Stimulated activated CD8-positive, alpha-beta memory T cell treated with anti-CD3 and anti-CD28 coated beads, Interleukin-4, amount 100 ng/mL, for 24 hours (primary cell): ENCODE data around the gene MMP24.

Experiments
- DNase-seq: peaks from one replicate; pipeline ENCODE4 v3.0.0-alpha.2; 2020; ENCODE audit warnings: low read depth

MMP24 gene

DNA sequence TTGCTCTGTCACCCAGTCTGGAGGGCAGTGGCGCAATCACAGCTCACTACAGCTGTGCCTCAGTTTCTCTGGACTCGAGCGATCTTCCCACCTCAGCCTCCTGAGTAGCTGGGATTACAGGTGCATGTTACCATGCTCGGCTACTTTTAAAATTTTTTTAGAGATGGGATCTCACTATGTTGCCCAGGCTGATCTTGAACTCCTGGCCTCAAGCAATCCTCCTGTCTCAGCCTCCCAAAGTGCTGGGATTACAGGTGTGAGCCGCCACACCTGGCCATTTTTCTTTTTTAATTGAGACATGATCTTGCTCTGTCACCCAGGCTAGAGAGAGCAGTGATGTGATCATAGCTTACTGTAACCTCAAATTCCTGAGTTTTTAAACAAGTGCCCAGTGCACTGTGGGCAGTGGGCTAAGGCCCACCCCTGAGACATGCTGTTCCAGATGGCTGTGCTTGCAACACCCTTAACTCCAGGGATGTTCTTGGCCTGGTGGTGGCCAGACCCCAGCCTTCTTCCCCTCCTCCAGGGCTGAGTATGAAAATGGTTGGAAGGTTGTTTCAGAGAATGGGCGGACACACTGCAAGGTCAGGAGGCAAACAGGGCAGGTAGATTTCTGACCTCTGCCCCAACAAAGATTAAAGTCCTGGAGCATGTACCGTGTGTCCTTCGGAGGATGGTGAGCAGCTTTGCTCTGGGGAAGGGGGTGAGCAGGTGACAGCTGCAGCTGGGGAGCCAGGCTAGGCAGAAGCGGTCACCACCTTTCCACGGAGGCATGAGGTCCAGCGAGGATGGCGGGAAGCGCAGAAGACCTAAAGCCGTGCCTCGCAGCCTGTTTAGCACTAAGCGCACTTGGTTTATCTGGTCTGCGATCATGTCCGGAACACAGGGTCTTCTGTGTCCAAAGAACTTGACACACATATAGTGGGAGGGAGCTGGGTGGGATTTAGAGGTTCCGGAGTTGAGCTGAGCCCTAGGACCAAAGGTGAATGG lies 67.1 kb downstream of the MMP24 start:
- DNase-seq: no peak

DNA sequence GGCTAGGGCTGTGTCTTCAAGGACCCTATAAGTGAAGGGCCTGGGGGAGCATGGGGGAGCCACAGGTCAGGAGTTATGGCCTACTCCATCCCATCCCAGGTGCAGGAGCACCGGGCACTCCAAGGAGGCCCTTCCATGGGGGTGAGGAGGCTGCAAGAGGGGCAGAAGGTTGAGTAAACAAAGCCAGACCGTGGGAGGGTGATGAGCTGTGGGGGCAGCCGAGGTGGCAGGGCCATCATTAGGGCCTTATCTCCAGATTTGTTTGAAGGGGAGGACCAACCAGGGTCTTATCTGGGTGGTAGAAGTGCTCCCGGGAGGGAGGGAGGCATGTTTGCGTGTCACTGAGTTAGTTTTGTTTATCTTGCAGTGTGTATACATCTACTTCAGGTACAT lies 67.8 kb downstream of the MMP24 start:
- no peak for DNase-seq

DNA sequence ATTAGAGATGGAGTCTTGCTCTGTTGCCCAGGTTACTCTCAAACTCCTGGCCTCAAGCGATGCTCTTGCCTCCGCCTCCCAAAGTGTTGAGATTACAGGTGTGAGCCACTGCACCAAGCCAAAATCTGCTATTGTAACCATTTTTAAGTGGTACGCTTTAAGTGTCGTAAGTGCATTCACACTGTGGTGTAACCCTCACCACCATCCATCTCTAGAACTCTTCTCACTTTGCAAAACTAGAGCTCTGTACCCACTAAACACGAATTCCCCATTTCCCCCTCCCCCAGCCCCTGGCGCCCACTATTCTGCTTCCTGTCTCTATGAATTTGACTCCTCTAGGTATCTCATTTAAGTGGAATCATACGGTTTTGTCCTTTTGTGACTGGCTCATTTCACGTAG lies 68.6 kb downstream of the MMP24 start:
- DNase-seq: no peak

DNA sequence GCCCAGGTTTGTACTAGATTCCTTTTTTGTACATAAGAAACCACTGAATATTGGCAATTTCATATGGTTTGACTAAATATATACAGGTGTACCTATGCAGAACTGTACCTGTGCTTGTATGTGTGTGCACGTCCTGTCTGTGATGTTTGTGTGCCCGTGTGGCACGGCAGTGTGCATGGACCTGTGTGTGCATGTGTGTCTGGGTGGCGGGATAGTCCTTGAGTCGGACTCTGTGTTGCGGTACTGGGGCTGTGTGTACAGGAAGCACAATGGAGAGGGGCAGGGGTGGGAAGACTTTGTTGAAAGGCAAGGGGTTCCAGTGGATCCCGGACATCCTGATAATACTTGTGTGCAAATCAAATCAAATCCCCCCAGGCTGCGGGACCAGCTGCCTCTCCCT lies 69.2 kb downstream of the MMP24 start:
- no peak for DNase-seq

DNA sequence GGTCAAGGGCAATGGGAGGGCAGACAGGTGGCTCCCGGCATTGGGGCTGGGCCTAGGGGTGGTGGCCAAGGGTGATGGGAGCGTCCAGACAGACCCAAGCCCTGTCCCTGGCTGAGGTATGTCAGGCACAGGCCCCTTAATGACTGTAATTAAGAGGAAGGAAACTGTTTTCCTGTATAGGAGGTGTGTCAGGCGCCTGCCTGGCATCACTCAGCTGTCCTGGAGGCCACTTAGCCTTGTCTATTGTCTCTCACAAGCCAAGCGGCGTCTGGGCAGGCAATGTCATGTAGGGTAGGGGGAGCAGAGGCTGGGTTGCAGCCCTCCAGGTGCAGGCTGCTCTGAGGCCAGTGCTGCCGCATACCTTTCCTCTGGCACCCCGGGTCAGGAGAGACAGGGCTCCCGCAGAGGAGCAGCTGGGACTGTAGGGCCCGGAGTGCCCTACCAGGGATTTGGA lies 69.6 kb downstream of the MMP24 start:
- no peak for DNase-seq

DNA sequence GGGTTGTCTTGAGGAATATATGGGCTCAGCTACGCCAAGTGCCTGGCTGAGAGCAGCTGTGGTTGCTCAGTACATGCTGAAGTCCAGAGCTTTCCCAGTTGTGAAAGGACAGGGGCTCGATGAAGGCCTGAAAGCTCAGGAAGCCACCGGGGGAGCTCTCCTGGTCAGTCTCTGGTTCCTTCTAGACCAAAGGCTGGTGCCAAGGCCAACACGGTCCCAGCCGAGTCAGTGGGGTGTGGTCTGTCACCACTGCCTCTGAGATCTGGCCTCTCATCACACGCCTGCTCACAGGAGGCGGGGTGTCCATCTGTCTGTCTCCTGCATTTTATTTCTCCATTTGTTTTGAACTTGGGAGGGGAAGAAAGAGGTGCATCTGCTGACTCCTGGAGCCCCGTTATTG lies 70.7 kb downstream of the MMP24 start:
- DNase-seq: no peak

DNA sequence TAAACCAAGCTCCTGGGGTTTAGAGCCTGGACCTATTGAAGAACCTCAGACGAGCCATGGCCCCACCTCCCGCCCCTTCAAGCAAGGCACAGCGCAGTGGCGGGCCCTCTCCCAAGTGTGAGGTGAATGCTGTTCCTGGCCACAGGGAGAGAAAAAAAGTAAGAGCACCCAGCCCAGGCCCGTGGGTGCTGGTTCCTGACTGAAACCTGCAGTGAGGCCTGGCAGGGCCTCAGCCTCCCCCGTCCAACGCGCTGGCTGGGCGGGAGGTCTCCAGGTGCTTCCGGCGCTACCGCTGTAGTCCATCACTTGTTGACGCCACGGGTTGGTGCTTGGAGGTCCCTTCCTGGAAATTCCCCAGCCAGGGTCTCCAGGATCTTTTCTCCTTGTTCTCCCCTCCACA lies 71.2 kb downstream of the MMP24 start:
- no peak for DNase-seq

DNA sequence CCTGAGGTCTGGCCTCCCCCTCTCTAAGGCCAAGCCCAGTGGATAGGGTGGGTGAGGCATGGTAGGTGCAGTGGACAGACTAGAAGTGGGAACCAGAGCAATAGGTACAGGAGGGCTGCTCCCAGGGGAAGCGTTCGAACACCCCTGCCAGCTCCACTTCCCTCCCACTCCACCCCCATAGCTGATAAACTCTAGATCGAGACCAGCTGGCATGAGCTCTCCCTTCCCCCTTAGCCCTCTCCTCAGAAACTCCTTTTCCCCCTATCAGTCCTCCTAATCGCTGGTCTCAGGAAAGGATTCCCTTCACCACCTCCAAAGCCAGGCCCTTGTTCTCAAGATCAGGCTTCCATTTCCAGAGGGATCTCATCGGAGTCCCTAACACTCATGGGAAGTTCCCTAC lies 71.8 kb downstream of the MMP24 start:
- no peak for DNase-seq

DNA sequence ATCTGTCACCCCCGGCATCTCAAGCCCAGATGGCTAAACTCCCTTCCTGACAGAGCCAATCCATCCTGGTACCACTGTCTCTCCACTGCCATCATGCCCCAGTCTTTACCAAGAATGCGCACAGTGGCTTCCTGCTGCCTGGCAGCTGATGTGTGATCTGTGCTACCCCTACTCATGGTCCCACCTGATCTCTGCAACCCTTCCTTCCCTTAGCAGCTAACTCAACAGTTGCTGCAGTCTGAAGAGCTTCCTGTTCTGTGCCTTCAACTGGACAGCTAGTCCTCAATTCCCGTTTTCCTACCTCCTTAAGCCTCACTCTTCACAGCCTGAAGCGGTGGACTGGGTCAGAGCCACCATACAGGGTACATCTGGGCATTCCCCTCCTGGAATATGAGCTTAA lies 73.3 kb downstream of the MMP24 start:
- no peak for DNase-seq

DNA sequence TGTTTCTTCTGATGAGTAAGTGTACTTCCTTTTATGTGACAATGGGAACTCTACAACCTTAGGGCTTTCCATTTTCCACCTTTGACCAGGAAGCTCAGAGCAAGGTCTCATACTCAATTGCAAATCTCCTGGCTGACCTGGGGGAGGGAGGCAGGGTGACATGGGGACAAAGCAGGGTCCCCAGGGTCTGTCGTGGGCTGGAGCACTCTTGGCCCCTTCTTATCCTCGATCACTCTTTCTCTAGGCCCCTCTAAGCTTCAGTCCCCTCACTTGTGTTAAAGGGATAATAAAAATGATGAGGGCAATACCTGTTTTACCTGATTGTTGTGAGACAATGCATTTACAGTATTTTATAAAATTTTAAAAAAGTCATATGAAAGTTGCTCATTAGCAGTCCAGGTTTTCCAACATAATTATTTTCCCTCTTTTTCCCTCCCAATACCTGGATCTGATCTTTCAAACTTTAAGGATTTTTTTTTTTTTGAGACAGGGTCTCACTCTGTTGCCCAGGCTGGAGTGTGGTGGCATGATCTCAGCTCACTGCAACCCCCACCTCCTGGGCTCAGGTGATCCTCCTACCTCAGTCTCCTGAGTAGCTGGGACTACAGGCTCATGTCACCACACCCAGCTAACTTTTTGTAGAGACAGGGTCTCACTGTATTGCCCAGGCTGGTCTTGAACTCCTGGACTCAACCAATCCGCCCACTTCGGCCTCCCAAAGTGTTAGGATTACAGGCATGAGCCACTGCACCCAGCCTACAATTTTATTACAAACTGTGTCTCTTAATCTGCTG lies 74.2 kb downstream of the MMP24 start:
- DNase-seq: no peak

DNA sequence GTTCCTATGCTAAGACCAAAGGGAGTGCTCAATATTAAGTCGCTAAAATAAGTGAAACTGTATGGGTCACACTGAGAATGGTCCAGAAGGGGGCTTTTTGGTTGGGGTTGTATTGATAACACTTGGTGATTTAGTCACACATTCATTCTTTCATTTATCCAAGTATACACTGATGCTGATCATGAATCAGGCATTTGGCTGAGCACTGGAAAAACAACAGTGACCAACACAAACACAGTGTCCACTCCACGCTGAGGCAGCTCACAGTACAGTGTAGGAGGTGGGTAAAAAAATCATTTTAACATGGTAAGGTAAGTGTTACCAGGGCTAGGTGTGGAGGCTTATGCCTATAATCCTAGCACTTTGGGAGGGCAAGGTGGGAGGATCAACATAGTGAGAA lies 74.9 kb downstream of the MMP24 start:
- no peak for DNase-seq

DNA sequence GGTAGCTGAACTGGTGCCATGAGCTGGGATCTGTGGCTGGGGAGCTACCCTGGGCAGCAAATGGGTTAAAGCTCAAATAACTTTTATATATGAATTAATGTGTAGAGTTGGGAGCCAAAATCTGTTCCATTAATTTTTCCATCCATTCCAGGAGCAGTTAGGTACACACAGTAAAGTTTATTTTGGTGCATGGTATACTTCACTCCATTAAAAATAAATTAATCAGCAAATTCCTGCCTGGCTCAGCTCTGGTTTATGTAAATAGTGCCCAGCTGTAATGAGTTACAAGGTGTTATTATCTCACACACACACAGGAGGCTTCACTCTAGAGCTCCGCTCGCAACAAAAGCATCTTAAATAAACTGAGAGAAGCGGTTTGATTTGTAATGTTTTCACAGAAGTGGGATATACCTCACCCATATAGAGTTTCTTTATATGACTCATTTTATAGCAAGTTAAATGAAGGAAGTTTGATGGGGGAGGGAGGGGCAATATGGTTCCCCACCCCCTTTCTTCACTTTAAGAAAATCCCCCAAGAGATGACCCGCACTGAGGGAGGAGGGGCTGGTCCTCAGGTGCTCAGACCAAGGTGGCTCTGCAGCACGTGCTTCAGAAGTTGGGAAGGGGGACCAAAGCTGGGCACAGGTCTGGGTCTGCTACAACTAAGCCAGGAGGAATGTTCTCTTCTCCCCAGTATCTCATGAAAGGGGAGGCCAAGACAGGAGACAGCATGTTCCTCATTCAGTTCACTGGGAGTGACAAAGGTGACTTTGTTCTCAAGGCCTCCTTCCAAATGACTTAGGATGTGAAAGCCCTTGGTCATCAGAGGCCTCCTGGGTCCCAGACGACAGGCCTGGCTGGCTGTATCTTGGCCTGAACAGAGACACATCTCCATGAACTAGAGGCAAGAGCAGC lies 76.2 kb downstream of the MMP24 start:
- DNase-seq: no peak

DNA sequence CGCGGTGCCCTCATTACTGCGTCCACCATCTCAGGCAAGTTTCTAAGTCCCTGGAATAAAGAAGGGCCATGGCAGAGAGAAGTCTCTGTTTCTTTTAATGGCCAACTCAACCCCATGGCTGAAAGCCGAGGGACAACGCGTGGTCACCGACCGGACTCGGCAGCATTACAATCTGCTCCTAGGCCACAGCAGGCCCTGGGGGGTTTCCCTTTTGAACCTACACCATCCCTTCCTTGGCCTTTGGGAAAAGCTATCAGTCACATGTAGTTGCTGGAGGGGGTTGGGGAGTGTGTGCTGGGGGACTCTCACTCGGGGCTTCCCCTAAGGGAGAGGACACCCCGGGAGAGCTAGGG lies 76.9 kb downstream of the MMP24 start:
- DNase-seq: no peak

DNA sequence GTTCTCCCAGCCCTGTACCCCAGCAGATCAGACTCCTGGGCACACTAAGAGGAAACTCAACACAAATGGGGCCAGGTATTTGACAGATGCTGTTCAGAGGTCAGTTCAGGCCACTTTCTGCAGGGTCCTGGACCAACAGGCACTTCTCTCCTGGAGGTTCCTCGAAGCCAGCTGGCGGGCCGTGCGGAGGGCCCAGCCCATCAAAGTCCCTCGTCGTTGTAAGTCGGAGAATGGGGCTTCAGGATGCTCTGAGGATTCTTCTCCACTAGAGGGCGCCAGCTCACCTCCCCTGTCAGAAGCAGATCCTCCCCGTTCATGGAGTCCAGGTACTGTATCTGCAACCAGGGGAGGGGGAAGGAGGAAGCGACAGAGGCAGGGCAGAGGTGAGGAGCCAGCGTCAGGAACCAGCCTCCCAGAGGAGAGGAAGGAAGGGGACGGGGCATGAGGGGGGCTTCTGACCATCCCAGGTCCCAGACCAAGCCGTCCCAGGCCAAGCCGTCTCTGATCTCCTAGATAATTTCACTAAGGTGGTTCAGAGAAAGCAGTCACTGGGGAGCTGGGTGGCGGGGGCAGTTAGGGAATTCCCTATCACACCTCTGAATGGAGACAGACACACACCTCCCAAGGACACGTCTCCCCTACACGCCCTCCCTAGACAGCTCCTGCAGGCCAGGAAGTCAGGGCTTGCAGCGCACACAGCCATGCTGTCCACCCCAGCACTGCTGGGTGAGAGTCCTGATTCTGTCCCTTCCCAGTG lies 77.4 kb downstream of the MMP24 start:
- peak; percentile 70 for DNase-seq

DNA sequence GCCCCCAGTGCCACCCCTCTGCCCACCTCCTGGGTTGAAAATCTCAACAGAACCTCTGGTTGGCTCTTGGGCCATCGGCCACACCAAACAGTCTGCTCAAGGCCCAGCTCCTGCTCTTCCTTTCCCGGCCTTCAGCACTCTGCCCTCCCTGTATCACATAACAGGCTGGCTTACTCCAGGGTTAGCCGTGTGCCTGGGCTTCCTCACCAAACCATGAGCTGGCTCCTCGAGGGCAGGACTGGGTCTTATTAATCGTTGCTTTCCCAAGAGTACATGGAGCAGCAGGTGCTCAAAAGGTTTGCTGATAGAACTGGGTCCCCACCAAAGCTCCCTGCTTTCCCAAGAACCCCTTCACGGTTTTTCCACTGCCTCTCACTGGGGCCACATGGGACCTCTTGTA lies 78.5 kb downstream of the MMP24 start:
- DNase-seq: no peak

DNA sequence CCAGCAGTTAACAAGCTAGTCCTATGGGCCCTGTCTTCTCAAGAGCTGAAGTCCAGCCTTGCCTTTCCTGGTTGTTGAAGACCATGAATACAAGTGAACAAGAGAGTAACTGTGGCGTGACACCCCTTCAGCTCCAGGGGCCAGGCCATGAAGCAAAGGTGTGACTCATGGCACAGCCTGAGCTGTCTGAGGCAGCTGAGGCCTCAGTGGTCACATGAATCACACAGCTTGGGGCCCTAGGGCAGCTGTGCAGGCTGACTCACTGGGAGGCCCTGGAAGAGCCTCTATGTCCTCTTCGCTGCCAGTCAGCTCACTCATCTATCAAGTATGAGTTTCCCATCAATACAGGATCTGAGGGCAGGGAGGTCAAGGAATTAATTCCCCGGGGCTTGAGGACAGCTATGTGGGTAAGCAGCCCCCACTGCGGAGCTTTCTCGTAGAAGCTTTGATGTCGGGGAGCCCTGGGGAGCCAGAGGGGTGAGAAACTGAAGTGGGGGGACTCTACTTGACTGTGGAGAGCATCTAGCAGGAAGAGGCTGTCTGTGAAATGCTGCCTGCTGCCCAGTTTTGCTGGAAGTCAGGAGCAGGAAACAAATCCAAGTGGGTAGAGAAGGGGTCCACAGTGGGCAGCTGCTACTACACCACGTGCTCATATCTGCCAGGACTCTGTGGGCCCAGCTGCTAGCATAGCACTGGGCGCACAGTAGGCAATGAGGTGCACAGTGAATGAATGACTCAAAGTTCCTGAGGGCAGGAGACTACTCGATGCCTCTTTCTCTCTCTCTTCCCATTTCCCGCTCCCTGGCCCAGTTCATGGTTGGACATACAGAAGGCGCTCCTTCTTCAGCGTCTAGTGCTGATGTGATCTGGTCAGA lies 79.4 kb downstream of the MMP24 start:
- peak; percentile 70 for DNase-seq

DNA sequence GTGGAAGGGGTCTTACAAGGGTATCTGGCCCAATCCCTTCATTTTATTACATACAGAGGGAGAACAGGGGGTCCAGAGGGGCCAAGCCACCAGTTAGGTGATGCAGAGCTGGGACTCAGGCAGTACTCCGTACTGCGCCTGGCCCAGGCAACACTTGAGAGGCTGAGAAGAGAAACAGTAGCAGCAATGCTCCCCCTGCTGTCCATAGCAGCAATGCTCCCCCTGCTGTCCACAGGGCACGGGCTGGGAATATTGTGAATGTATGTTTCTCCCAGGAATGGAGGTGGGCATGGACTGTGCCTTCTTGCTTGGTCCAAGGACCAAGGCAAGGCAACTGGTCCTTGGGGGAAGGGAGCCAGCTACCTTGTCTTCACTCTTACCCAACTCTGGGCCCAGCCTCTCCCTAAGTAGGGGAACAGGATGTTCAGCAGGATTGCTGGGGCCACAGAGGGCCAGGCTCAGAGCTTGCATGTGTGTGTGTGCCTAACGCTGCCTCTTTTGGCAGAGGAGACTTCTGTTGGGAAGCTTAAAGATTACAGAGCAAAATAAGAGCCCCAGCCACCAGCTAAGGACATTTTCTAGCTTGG lies 80.5 kb downstream of the MMP24 start:
- DNase-seq: no peak

DNA sequence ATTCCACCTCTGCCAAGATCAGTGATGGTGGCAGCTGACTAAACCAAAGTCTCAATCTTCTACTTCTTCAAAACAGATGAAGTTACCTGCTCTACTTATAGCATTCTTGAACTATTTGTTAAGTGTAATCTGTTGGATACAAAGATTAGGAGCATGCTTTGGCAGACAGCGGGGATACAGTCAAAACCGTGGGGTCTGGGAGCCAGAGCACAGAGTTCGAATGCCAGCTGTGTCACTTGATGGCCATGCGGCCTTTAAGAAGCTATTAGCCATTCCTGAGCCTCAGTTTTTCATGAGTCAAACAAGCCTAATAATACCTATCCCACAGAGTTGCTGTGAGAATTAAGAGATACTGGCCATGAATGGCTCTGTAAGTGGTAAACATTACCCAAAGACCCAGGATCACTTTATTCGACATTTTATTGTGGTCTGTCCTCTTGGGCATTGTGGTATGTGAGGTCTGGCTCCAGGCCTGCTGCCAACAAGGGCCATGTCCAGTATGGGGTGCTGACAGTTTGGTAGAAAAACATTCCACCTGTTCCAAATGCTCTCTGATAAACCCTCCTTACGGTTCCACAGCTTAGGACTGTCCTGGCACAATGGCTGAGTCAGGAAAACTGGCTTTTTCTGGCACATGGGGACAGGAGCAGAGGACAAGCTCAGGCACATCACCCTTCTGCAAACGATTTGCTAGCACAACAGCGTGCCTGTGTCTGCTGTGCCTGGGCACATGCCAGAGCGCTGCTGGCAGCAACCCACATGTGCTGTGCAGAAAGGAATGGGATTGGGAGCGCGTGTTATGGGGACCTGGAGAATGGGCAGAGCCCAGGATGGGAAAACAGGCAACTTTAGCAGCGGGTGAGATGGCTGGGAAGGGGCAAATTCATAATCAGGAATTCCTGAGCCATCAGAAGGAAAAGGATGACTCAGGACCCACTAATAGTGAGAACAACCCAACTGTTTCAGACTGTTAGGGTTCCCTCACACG lies 81.5 kb downstream of the MMP24 start:
- DNase-seq: no peak

DNA sequence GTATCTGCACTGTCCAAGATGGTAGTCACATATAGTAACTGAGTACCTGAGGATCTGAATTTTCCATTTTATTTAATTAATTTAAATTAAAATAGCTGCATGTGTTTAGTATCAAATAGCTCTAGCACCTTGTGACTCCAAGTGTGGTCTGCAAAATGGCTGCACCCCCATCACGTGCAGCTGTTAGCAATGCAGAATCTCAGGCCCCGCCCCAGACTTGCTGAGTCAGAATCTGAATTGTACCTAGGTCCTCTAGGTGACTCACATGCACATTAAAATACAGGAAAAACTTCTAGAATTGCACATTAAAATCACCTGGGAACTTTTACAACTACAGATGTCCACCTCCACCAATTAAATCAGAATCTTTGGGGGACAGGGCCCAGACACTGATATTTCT lies 84.9 kb downstream of the MMP24 start:
- peak; percentile 38 for DNase-seq
